ENCODE measurements around the gene PLIN3.
A peak's percentile ranks its signal among the peaks of the same experiment; 100 is the strongest.
"Not testable (repeated sequence)": the region's sequence is repeated elsewhere in the genome, so short reads cannot be mapped to it uniquely, and the experiment has no call there.

Gene PLIN3

GRCh38 chr19:4849019-4849418, 18.4 kb downstream of the PLIN3 start:
- no peak for DNase-seq

DNA sequence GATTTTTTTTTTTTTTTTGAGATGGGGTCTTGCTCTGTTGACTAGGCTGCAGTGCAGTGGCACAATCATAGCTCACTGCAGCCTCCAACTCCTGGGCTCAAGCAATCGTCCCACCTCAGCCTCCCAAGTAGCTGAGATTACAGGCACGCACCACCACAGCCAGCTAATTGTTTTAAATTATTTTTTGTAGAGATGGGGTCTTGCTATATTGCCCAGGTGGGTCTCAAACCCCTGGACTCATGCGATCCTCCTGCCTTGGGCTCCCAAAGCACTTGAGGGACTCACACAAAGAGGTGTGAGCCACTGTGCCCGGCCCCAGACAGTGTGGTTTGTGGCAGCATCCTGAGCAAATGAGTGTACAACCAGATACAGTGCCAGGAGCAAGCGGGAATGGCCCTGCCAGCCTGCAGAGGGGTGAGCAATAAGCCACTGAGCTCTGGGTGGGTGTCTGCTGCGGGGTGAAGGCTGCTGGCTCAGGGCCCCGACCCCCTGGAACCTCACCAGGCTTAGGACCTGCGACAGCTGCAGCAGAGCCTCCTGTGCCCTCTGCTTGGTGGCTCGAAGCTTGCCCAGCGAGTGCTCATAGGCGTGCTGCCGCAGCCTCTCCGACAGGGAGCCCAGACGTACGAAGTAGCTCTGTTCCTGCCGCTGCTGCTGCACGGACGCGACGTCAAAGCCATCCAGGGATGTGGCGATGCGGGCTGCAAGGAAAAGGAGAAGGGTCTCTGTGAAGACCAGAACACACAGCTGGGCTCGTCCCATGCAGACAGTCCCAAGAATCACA, 20.1 kb downstream of the PLIN3 start:
- no peak for DNase-seq

DNA sequence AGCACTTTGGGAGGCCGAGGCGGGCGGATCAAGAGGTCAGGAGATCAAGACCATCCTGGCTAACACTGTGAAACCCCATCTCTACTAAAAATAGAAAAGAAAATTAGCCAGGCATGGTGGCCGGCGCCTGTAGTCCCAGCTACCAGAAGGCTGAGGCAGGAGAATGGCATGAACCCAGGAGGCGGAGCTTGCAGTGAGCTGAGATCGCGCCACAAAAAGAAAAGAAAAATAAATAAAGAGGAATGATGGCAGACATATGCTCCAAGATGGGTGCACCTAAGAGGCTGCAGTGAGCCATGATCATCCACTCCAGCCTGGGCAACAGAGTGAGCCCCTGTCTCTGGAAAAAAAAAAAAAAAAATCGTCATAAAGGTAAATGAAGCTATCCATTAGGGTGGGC, 21.5 kb downstream of the PLIN3 start:
- DNase-seq, result not testable (repeated sequence)

- DNase-seq, result no peak
These were observed 22.9 kb downstream of the PLIN3 start for GRCh38 chr19:4844348-4845179.

DNA sequence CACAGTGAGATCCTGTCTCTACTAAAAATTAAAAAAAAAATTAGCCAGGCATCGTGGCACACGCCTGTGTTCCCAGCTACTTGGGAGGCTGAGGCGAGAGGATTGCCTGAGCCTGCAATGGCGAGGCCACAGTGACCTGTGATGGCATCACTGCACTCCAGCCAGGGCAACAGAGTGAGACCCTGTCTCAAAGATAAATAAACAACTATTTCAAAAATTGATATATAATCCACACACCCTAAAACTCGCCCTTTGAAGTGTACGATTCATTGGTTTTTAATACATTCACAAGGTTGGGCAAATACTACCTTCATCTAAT, 23.9 kb downstream of the PLIN3 start:
- DNase-seq, result no peak

- DNase-seq, result no peak
These were observed 28.3 kb downstream of the PLIN3 start for GRCh38 chr19:4839192-4839591.

DNA sequence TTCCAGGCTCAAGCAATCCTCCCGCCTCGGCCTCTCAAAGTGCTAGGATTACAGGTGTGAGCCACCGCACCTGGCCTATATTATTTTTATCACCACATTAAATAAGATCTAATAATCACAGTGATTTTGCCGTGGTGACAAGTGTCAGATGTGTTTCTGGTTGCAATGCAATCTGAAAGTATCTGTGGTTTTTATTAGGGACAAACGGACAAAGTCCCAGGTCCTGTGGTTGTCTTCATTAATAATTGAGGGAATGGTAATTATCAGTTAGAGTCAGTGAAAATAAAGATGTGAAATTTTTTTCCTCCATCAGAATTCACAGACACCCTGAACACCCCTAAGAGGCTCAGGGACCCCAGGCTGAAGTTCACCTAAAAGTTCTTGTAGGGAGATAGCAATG, 34.7 kb downstream of the PLIN3 start:
- no peak for DNase-seq

DNA sequence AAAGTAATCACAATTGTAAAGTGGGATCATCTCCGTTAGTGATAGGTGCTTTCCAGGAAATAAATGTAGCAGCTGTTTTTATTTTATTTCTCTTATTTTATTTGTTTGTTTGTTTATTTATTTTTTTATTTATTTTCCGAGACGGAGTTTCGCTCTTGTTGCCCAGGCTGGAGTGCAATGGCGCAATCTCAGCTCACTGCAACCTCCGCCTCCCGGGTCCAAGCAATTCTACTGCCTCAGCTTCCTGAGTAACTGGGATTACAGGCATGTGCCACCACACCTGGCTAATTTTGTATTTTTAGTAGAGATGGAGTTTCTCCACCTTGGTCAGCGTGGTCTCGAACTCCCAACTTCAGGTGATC, 35.5 kb downstream of the PLIN3 start:
- DNase-seq, result not testable (repeated sequence)

- peak in 32 of 51 donors; percentile 4 to 65 (median 27) for DNase-seq
These were observed 36.0 kb downstream of the PLIN3 start, which contains the start of gene TICAM1 for GRCh38 chr19:4831304-4831978. Gene TICAM1, minus strand, starts transcription at chr19:4831712. Its CDS starts 13,335 bp downstream, at chr19:4818377.

DNA sequence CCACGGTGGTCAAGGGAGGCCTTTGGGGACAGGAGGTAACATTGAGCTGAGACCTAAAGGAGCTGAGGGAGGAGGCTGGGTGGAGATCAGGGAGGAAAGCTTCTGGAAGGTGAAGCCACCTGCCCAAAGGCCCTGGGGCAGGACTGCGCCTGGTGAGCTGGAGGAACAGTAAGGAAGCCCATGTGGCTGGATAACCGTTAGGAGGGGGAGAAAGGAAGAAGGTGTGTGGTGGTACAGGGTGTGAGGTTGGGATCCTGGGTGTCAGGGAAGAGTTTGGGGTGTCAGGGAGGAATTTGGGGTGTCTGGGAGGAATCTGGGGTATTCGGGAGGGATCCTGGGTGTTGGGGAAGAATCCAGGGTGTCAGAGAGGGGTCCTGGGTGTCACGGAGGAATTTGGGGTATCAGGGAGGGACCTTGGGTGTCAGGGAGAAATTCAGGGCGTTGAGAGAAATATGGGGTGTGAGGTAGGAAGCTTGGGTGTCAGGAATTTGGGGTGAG, 36.6 kb downstream of the PLIN3 start:
- DNase-seq, result peak in 1 of 51 donors; percentile 5

GRCh38 chr19:4830332-4830731, 37.1 kb downstream of the PLIN3 start:
- no peak for DNase-seq

DNA sequence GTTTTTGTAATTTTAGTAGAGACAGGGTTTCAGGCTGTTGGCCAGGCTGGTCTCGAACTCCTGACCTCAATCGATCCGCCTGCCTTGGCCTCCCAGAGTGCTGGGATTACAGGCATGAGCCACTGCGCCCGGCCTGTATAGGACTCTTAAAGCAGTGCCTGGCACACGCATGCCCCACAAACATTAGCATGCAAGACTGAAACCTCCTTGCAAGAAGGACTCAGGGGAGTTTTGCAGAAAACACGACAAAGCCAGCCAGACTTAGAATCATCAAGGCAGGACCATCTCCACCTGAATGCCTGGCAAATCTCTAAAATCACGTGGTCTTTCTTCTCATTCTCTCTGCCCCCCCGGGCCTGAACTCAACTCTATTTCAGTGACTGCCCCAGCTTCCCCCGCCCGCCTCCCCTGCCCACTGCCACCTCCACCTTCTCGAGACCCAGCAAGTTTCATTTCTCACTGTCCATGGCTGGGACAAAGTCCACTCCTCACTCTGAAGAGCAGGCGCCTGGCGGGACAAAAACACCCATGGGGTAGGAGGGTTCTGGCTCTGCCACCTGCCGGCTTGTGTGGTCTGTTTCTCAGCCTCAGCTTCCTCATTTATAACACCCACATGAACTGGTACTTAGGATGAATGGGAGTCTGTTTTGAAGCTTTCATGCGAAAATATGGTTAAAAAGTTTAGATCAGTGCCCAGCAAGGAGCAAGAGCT, 38.3 kb downstream of the PLIN3 start:
- DNase-seq, result peak in 21 of 51 donors; percentile 3 to 35 (median 12)

- no peak for DNase-seq
These were observed 43.9 kb downstream of the PLIN3 start for GRCh38 chr19:4823577-4823976.

- not testable (repeated sequence) for DNase-seq
These were observed 45.1 kb downstream of the PLIN3 start for GRCh38 chr19:4822354-4822753.

DNA sequence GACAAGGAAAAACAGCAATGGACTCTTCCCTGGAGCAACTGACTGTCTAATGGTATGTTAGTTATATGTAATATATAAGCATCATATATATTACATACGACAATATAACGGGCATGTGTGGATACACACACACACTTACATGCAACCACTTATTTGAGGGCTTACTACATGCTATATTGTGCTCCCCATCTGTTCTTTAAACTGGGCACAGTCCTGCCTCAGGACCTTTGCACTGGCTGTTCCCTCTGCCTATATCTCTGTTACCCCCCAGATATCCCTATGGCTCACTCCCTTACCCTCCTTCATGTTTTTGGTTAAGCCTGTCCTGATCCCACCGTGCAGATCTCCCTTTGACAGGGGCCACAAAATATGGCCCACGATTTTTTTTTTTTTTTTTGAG, 46.2 kb downstream of the PLIN3 start:
- DNase-seq, result no peak

- no peak for DNase-seq
These were observed 49.8 kb downstream of the PLIN3 start for GRCh38 chr19:4817467-4818277.

DNA sequence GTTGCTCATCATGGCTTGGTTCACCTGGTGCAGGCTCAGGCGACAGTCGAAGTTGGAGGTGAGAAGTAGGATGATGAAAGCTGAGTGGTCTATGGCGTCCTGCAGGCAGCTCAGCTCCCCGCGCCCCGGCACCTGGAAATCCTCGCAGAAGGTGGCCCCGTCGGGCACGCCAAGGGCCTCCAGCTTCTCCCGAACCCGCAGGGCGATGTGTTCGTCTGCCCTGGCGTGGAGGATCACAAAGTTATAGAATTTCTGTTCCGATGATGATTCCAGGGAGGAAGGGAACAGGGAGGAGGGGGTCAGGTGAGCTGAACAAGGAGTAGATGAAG, 50.6 kb downstream of the PLIN3 start:
- DNase-seq, result no peak

DNA sequence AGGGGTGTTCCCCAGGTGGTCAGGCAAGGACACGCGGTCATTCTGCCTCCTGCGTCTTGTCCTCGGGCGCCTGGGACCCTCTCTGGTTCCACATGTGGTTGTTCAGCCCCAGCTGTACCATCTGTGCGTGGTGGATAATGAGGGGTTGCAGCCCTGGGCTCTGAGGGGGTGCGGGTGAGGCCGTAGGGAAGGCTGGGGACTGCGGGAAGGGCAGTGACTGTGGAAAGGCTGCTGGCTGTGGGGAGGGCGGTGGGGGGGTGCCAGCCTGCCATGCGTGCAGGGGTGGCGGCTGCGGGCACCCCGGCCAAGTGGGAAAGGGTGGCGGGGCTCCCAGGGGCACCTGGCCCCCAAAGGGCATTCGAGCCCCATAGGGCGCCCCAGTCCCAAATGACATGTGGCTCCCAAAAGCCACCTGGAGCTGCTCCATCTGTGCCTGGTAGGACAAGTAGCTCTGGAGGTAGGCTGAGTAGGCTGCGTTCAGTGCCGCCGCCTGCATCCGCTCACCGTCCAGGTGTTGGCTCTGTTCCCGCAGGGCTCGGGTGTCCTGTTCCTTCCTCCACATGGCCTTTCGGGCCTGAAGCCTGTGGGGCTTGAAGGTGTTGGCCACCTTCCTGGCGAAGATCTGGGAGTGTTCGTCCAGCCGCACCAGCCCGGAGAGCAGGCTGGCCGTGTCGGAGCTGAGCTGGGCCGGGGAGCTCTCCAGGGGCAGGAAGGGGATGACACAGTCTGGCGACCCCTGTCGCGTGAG, 51.1 kb downstream of the PLIN3 start:
- DNase-seq, result no peak

GRCh38 chr19:4815426-4816201, 51.9 kb downstream of the PLIN3 start:
- DNase-seq, result peak; percentile 29 to 94 (median 82)

Data from hypothalamus (tissue), 51 donors.